ENCODE data around the gene ARL15. TPM values are rescaled to one million over a fixed set of nuclear protein-coding genes. Genes with fewer than 3 reads are reported as not detected.

ARL15 gene
- total and polyA plus RNA-seq, 4 donors = 5.7 to 66.2 (median 14.9) TPM

DNA sequence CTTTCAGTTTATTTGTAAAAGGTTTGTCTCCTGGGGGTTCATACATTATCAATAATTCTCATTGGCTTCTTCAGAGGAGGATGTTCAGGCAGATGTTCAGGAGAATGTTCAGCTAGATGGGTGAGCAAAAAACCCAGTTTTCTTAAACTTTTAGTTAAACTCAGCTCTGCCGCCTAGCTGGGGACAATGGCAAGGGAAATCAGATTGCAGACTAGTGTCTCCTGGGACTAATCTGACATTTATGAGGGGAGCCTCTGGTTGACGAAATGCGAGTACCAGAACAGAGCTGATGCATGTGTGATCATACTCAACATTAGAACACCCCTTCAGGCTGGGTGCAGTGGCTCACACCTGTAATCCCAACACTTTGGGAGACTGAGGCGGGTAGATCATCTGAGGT lies 314.4 kb downstream of the ARL15 start:
- Histone ChIP-seq H3K27me3 (ENCODE audit: control insufficient read depth in 3 of 3, insufficient read depth in 3 of 3, low read length in 2 of 3) (no peaks in the 10 kb centered on the region), H3K4me3 (no peak overlapping the region), H3K36me3 (ENCODE audit: control insufficient read depth in 4 of 4, insufficient read depth in 4 of 4, low read length in 4 of 4) (no peaks in the 10 kb centered on the region), H3K9me3 (ENCODE audit: control insufficient read depth in 4 of 4, insufficient read depth in 3 of 4, low read length in 3 of 4) (no peaks in the 10 kb centered on the region), H3K4me1 (ENCODE audit: control insufficient read depth in 5 of 5, insufficient read depth in 5 of 5, low read length in 5 of 5) (no peaks in the 10 kb centered on the region), H3K9ac (ENCODE audit: insufficient read depth in 1 of 2, low read length in 2 of 2) (no peak overlapping the region), H3K27ac (ENCODE audit: low read depth in 1 of 2, low read length in 1 of 2) (no peak overlapping the region)
- WGBS, 2 donors = 96 to 98% methylated on average over 4 of the region's 4 CpGs
- DNase-seq = no peak
- ATAC-seq (ENCODE audit: insufficient read depth, low FRiP score) = no peak
- TF ChIP-seq, protein P1, sequence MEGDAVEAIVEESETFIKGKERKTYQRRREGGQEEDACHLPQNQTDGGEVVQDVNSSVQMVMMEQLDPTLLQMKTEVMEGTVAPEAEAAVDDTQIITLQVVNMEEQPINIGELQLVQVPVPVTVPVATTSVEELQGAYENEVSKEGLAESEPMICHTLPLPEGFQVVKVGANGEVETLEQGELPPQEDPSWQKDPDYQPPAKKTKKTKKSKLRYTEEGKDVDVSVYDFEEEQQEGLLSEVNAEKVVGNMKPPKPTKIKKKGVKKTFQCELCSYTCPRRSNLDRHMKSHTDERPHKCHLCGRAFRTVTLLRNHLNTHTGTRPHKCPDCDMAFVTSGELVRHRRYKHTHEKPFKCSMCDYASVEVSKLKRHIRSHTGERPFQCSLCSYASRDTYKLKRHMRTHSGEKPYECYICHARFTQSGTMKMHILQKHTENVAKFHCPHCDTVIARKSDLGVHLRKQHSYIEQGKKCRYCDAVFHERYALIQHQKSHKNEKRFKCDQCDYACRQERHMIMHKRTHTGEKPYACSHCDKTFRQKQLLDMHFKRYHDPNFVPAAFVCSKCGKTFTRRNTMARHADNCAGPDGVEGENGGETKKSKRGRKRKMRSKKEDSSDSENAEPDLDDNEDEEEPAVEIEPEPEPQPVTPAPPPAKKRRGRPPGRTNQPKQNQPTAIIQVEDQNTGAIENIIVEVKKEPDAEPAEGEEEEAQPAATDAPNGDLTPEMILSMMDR (IDR thresholded peaks at IDR 0.05; ENCODE audit: control extremely low read depth, extremely low read depth) = no peak

DNA sequence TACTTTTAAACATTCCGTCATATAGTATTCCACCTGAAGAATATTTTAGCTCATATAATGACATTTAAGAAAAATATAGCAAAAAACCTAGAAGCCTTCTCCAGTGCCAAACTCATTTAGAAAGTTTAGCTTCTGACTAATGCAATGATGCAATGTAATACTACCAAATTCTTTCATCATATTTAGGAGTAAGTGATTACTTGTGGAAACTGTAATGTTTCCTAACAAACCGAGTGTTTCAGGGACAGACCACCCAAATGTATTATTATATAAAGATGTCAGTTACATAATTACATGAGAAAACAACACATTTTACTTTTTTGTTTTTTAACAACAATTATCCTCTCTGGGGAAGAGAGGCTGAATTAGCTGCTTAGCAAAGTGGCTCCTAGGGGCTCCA lies 316.2 kb downstream of the ARL15 start:
- TF ChIP-seq, protein P1 (IDR thresholded peaks at IDR 0.05; ENCODE audit: control extremely low read depth, extremely low read depth) = no peak
- ATAC-seq (ENCODE audit: insufficient read depth, low FRiP score) (no peak), DNase-seq (peak in 2 of 3 donors; percentile 43 to 67)
- Histone ChIP-seq H3K9me3 (ENCODE audit: control insufficient read depth in 4 of 4, insufficient read depth in 3 of 4, low read length in 3 of 4) (no peaks in the 10 kb centered on the region), H3K4me1 (ENCODE audit: control insufficient read depth in 5 of 5, insufficient read depth in 5 of 5, low read length in 5 of 5) (no peaks in the 10 kb centered on the region), H3K36me3 (ENCODE audit: control insufficient read depth in 4 of 4, insufficient read depth in 4 of 4, low read length in 4 of 4) (peaks cover 0 to 2% (median 0%) of the 10 kb centered on the region in 4 donors), H3K9ac (ENCODE audit: insufficient read depth in 1 of 2, low read length in 2 of 2) (no peak overlapping the region), H3K4me3 (no peak overlapping the region), H3K27me3 (ENCODE audit: control insufficient read depth in 3 of 3, insufficient read depth in 3 of 3, low read length in 2 of 3) (no peaks in the 10 kb centered on the region), H3K27ac (ENCODE audit: low read depth in 1 of 2, low read length in 1 of 2) (no peak overlapping the region)
- WGBS, 2 donors = 56 to 78% methylated on average over 2 of the region's 2 CpGs

DNA sequence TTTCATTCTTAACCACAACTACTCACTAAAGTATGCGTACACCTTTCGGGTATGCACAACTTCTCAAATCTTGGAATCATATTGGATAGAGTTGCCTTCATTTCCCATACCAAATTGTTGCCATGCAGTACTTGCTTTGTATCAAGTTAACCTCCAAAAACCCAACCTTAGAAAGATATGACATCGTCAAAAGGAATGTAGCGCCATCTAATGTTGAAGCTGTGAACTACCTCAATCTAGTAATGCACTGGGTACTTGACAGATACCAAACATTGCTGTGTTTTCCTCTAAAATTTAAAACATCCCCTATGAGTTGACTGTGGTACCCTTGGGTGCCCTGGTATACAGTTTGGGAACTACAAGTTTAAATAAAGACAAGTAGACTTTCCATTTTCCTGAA lies 318.4 kb downstream of the ARL15 start:
- Histone ChIP-seq H3K27ac (ENCODE audit: low read depth in 1 of 2, low read length in 1 of 2) (no peak overlapping the region), H3K4me1 (ENCODE audit: control insufficient read depth in 5 of 5, insufficient read depth in 5 of 5, low read length in 5 of 5) (no peaks in the 10 kb centered on the region), H3K9ac (ENCODE audit: insufficient read depth in 1 of 2, low read length in 2 of 2) (no peak overlapping the region), H3K27me3 (ENCODE audit: control insufficient read depth in 3 of 3, insufficient read depth in 3 of 3, low read length in 2 of 3) (no peaks in the 10 kb centered on the region), H3K36me3 (ENCODE audit: control insufficient read depth in 4 of 4, insufficient read depth in 4 of 4, low read length in 4 of 4) (peaks cover 0 to 2% (median 0%) of the 10 kb centered on the region in 4 donors), H3K4me3 (no peak overlapping the region), H3K9me3 (ENCODE audit: control insufficient read depth in 4 of 4, insufficient read depth in 3 of 4, low read length in 3 of 4) (no peaks in the 10 kb centered on the region)
- TF ChIP-seq, protein P1 (IDR thresholded peaks at IDR 0.05; ENCODE audit: control extremely low read depth, extremely low read depth) = no peak
- ATAC-seq (ENCODE audit: insufficient read depth, low FRiP score) = no peak
- no peak for DNase-seq
- 97 to 99% methylated on average over 4 of the region's 4 CpGs for WGBS, 2 donors

DNA sequence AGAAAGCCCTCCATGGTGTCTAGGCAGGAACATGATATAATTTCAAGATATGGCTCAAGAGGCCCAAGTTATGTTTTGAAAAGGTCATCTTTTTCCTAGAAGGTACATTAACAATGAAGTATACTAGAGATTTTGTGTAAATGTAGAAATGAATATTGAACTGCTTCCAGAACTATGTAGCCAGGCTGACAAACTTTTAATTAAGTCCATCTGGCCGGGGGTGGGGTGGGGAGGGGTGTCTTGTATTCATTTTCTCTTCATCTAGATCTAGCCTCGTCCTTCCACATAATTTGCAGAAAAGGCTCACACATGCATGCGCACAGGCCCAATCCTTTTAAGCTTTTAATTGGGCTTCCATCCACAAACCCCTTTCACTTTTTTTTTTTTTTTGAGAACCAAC lies 323.3 kb downstream of the ARL15 start:
- TF ChIP-seq, protein P1 (IDR thresholded peaks at IDR 0.05; ENCODE audit: control extremely low read depth, extremely low read depth) = no peak
- no peaks in the 10 kb centered on the region for H3K27me3 ChIP-seq (ENCODE audit: control insufficient read depth in 3 of 3, insufficient read depth in 3 of 3, low read length in 2 of 3)
- WGBS, 2 donors = 77 to 94% methylated on average over 3 of the region's 3 CpGs

More for the DNA sequence above, 323.3 kb downstream of the ARL15 start:
- Histone ChIP-seq H3K9me3 (ENCODE audit: control insufficient read depth in 4 of 4, insufficient read depth in 3 of 4, low read length in 3 of 4) (no peaks in the 10 kb centered on the region), H3K4me1 (ENCODE audit: control insufficient read depth in 5 of 5, insufficient read depth in 5 of 5, low read length in 5 of 5) (no peaks in the 10 kb centered on the region), H3K9ac (ENCODE audit: insufficient read depth in 1 of 2, low read length in 2 of 2) (no peak overlapping the region), H3K27ac (ENCODE audit: low read depth in 1 of 2, low read length in 1 of 2) (no peak overlapping the region), H3K36me3 (ENCODE audit: control insufficient read depth in 4 of 4, insufficient read depth in 4 of 4, low read length in 4 of 4) (peaks cover 0 to 2% (median 0%) of the 10 kb centered on the region in 4 donors), H3K4me3 (no peak overlapping the region)
- DNase-seq = no peak
- no peak for ATAC-seq (ENCODE audit: insufficient read depth, low FRiP score)

Measured in lung (tissue), 12 donors.